Keratinocyte (primary cell): ENCODE data around the gene GALR1. TPM values are rescaled to one million over a fixed set of nuclear protein-coding genes. Genes with fewer than 3 reads are reported as not detected.

Experiments
- DNase-seq: peaks from one replicate; pipeline ENCODE4 v3.0.0-alpha.2; 2011; ENCODE audit warnings: low read depth, missing footprints, low spot score
- FAIRE-seq: peaks from 2 replicates; lab custom pipeline; 2011; peaks lifted over from hg19 to GRCh38; lab: Jason Lieb, UNC
- H2AFZ ChIP-seq: 2 replicates; pipeline ENCODE4 v1.6.0; 2012; ENCODE audit warnings: low read length, control low read depth, inconsistent platforms; ENCODE audit not compliant: control insufficient read depth
- H3K27ac ChIP-seq: 2 replicates; pipeline ENCODE4 v1.5.1; 2011; ENCODE audit warnings: low read length; ENCODE audit not compliant: control insufficient read depth, insufficient read depth
- H3K27me3 ChIP-seq: 3 replicates; pipeline ENCODE4 v1.6.0; 2011; ENCODE audit warnings: low read length; ENCODE audit not compliant: control insufficient read depth, insufficient read depth; ENCODE audit errors: extremely low read depth
- H3K36me3 ChIP-seq, 2 experiments: 2 replicates in 1 of 2; 3 replicates in 1 of 2; pipeline ENCODE4 v1.5.1; 2011; ENCODE audit warnings: low read length in 2 of 2, mild to moderate bottlenecking in 1 of 2; ENCODE audit not compliant: control insufficient read depth in 2 of 2, insufficient read depth in 2 of 2; ENCODE audit errors: extremely low read depth in 1 of 2
- H3K4me1 ChIP-seq: 3 replicates; pipeline ENCODE4 v1.5.1; 2011; ENCODE audit warnings: low read length; ENCODE audit not compliant: control insufficient read depth, insufficient read depth; ENCODE audit errors: extremely low read depth
- H3K4me2 ChIP-seq: 3 replicates; pipeline ENCODE4 v1.6.0; 2011; ENCODE audit warnings: low read depth, low read length; ENCODE audit not compliant: control insufficient read depth, insufficient read depth; ENCODE audit errors: extremely low read depth
- H3K4me3 ChIP-seq, 3 experiments: fragments of 200-600 bp in 1 of 3; sonication (generic) in 1 of 3; 2 replicates in 2 of 3; 3 replicates in 1 of 3; pipeline ENCODE4 v1.5.1; 2011 to 2016; ENCODE audit warnings: low read length in 3 of 3, mild to moderate bottlenecking in 3 of 3, control low read depth in 2 of 3, inconsistent platforms in 1 of 3, low read depth in 1 of 3, mixed read lengths in 1 of 3, mixed run types in 1 of 3, moderate library complexity in 1 of 3; ENCODE audit not compliant: control insufficient read depth in 2 of 3, insufficient read depth in 2 of 3; ENCODE audit errors: extremely low read depth in 1 of 3
- H3K79me2 ChIP-seq: 2 replicates; pipeline ENCODE4 v1.6.0; 2012; ENCODE audit warnings: low read length; ENCODE audit not compliant: control insufficient read depth, insufficient read depth
- H3K9ac ChIP-seq: 3 replicates; pipeline ENCODE4 v1.6.0; 2011; ENCODE audit warnings: low read length; ENCODE audit not compliant: control insufficient read depth, insufficient read depth; ENCODE audit errors: extremely low read depth
- H3K9me1 ChIP-seq: 3 replicates; pipeline ENCODE4 v1.6.0; 2011; ENCODE audit warnings: low read length; ENCODE audit not compliant: control insufficient read depth, insufficient read depth; ENCODE audit errors: extremely low read depth
- H3K9me3 ChIP-seq: 2 replicates; pipeline ENCODE4 v1.5.1; 2012; ENCODE audit warnings: low read depth, low read length; ENCODE audit not compliant: control insufficient read depth
- H4K20me1 ChIP-seq: 3 replicates; pipeline ENCODE4 v1.6.0; 2011; ENCODE audit warnings: low read length; ENCODE audit not compliant: control insufficient read depth, insufficient read depth; ENCODE audit errors: extremely low read depth
- CTCF ChIP-seq, 3 experiments: IDR thresholded peaks in 1 of 3; conservative IDR thresholded peaks in 1 of 3; optimal IDR thresholded peaks in 1 of 3; 2 replicates in 2 of 3; 3 replicates in 1 of 3; pipeline versions ENCODE3 to v1.5.1; 2011; ENCODE audit warnings: low read length in 3 of 3, mild to moderate bottlenecking in 3 of 3, moderate library complexity in 2 of 3, control low read depth in 1 of 3, inconsistent platforms in 1 of 3; ENCODE audit not compliant: insufficient read depth in 2 of 3; ENCODE audit errors: extremely low read depth in 1 of 3
- EZH2 ChIP-seq: IDR thresholded peaks from one replicate; pipeline ENCODE4 v1.6.1; 2012; ENCODE audit warnings: inconsistent platforms, mild to moderate bottlenecking, low read length, moderate library complexity
- dilution Hi-C: fragments of 300-500 bp; cut with MboI; formaldehyde crosslinking; loops from one replicate; pipeline ENCODE4 v1.7.0; 2020; ENCODE audit warnings: low sequenced_read_pairs; ENCODE audit not compliant: extremely low pct_ligation_motif_present
- polyA plus RNA-seq, 5 experiments: library from polyadenylated mRNA; depleted of rRNA in 3 of 5; stranded (reverse) in 3 of 5; stranded (forward) in 1 of 5; unstranded in 1 of 5; fragments of >200 nt; gene quantifications; 1 replicate in 1 of 5; 2 replicates in 3 of 5; 3 replicates in 1 of 5; pipeline versions ENCODE4 v1.2.1 to v1.2.3, GENCODE V29; 2011 to 2012; ENCODE audit warnings: missing spikeins in 2 of 5, low read depth in 1 of 5, low replicate concordance in 1 of 5

GALR1 gene
- polyA plus RNA-seq, 1 donor (not counting 4 experiments of a cell fraction or from before 2014, with no cell fraction given), result not detected

GRCh38 chr18:77267969-77268368 is 18.3 kb downstream of the GALR1 start:
- TF ChIP-seq EZH2 (no peak), CTCF (optimal IDR thresholded peaks at IDR 0.05 in 1 of 3, IDR thresholded peaks at IDR 0.05 in 1 of 3, conservative IDR thresholded peaks at IDR 0.05 in 1 of 3; ENCODE audit: extremely low read depth in 1 of 3, insufficient read depth in 2 of 3, low read length in 3 of 3) (no peak)
- no peak overlapping the region for H3K9ac ChIP-seq
- no peaks in the 10 kb centered on the region for H3K79me2 ChIP-seq
- no peaks in the 10 kb centered on the region for H4K20me1 ChIP-seq
- FAIRE-seq (no peak), DNase-seq (no peak)
- H3K4me2 ChIP-seq, result no peak overlapping the region
- no peak overlapping the region for H3K27ac ChIP-seq
- no peak overlapping the region for H2AFZ ChIP-seq
- no peak overlapping the region for H3K4me3 ChIP-seq
- H3K9me1 ChIP-seq, result no peaks in the 10 kb centered on the region
- H3K4me1 ChIP-seq, result no peaks in the 10 kb centered on the region
- dilution Hi-C loops, result no loop called here
- H3K9me3 ChIP-seq, result no peaks in the 10 kb centered on the region
- no peaks in the 10 kb centered on the region for H3K36me3 ChIP-seq
- no peaks in the 10 kb centered on the region for H3K27me3 ChIP-seq

- H4K20me1 ChIP-seq, result no peaks in the 10 kb centered on the region
- no peak for TF ChIP-seq CTCF (optimal IDR thresholded peaks at IDR 0.05 in 1 of 3, IDR thresholded peaks at IDR 0.05 in 1 of 3, conservative IDR thresholded peaks at IDR 0.05 in 1 of 3; ENCODE audit: extremely low read depth in 1 of 3, insufficient read depth in 2 of 3, low read length in 3 of 3)
- no peak for TF ChIP-seq EZH2
- dilution Hi-C loops, result no loop called here
- H2AFZ ChIP-seq, result no peak overlapping the region
- H3K4me3 ChIP-seq, result no peak overlapping the region
- no peak overlapping the region for H3K4me2 ChIP-seq
- no peaks in the 10 kb centered on the region for H3K9me3 ChIP-seq
- FAIRE-seq (no peak), DNase-seq (no peak)
- no peaks in the 10 kb centered on the region for H3K27me3 ChIP-seq
- no peaks in the 10 kb centered on the region for H3K4me1 ChIP-seq
- H3K9ac ChIP-seq, result no peak overlapping the region
- no peak overlapping the region for H3K27ac ChIP-seq
- no peaks in the 10 kb centered on the region for H3K79me2 ChIP-seq
- H3K36me3 ChIP-seq, result no peaks in the 10 kb centered on the region
- H3K9me1 ChIP-seq, result no peaks in the 10 kb centered on the region
Measured at GRCh38 chr18:77268456-77268855, 18.8 kb downstream of the GALR1 start.
